Large intestine (tissue), 3 donors: ENCODE data around the gene FAF1. TPM values are rescaled to one million over a fixed set of nuclear protein-coding genes. Genes with fewer than 3 reads are reported as not detected.

ENCODE experiments used
- DNase-seq, 2 donors: peaks; one replicate each; pipeline versions ENCODE4 v3.0.0 to v3.0.0-alpha.2; 2013
- H3K27ac ChIP-seq: one replicate; pipeline ENCODE4 v1.5.1; 2013; ENCODE audit warnings: low read length
- H3K27me3 ChIP-seq: 2 replicates; pipeline ENCODE4 v1.6.1; 2013; ENCODE audit warnings: low read length; ENCODE audit not compliant: control insufficient read depth, insufficient read depth
- H3K36me3 ChIP-seq: 2 replicates; pipeline ENCODE4 v1.6.1; 2013; ENCODE audit warnings: low read length; ENCODE audit not compliant: control insufficient read depth, insufficient read depth
- H3K4me1 ChIP-seq: one replicate; pipeline ENCODE4 v1.6.1; 2013; ENCODE audit warnings: low read length; ENCODE audit not compliant: control insufficient read depth, insufficient read depth
- H3K4me3 ChIP-seq: one replicate; pipeline ENCODE4 v1.5.1; 2013; ENCODE audit warnings: low read length
- H3K9me3 ChIP-seq: one replicate; pipeline ENCODE4 v1.6.1; 2013; ENCODE audit warnings: mild to moderate bottlenecking, low read depth, low read length, moderate library complexity; ENCODE audit not compliant: control insufficient read depth
- WGBS: methylation state at CpG from one replicate; pipeline ENCODE4 v1.1.5; 2013; ENCODE audit warnings: low lambda C conversion rate; ENCODE audit not compliant: insufficient coverage; 5-methylcytosine and 5-hydroxymethylcytosine counted together
- polyA plus RNA-seq: library from polyadenylated mRNA; unstranded; fragments of 120-200 nt; gene quantifications from one replicate; pipeline ENCODE4 v1.2.1, GENCODE V29; 2013

The FAF1 gene
- polyA plus RNA-seq, 1 donor, result 47.1 TPM

GRCh38 chr1:50707824-50708223 is 252.2 kb downstream of the FAF1 start:
- Histone ChIP-seq H3K9me3 (no peaks in the 10 kb centered on the region), H3K4me3 (no peak overlapping the region), H3K4me1 (no peaks in the 10 kb centered on the region), H3K27me3 (no peaks in the 10 kb centered on the region), H3K27ac (no peak overlapping the region), H3K36me3 (no peaks in the 10 kb centered on the region)
- WGBS, result no CpG with 5 or more reads among the region's 7 CpGs
- no peak for DNase-seq

- WGBS, result no CpG with 5 or more reads among the region's 2 CpGs
- Histone ChIP-seq H3K27me3 (no peaks in the 10 kb centered on the region), H3K9me3 (no peaks in the 10 kb centered on the region), H3K4me1 (no peaks in the 10 kb centered on the region), H3K27ac (no peak overlapping the region), H3K4me3 (no peak overlapping the region), H3K36me3 (no peaks in the 10 kb centered on the region)
- no peak for DNase-seq
Observed at GRCh38 chr1:50705699-50706098, 254.4 kb downstream of the FAF1 start.

- H3K4me1 ChIP-seq, result no peaks in the 10 kb centered on the region
- H3K27ac ChIP-seq, result no peak overlapping the region
- no CpG with 5 or more reads among the region's 1 CpG for WGBS
- DNase-seq, result no peak
- H3K9me3 ChIP-seq, result no peaks in the 10 kb centered on the region
- H3K27me3 ChIP-seq, result no peaks in the 10 kb centered on the region
- no peak overlapping the region for H3K4me3 ChIP-seq
- peaks cover 2% of the 10 kb centered on the region for H3K36me3 ChIP-seq
Observed at GRCh38 chr1:50705041-50705440, 255.0 kb downstream of the FAF1 start.

GRCh38 chr1:50704126-50704525 is 255.9 kb downstream of the FAF1 start:
- Histone ChIP-seq H3K9me3 (no peaks in the 10 kb centered on the region), H3K27ac (no peak overlapping the region), H3K4me3 (no peak overlapping the region), H3K36me3 (peaks cover 2% of the 10 kb centered on the region), H3K27me3 (no peaks in the 10 kb centered on the region), H3K4me1 (no peaks in the 10 kb centered on the region)
- no peak for DNase-seq
- WGBS, result no CpG with 5 or more reads among the region's 1 CpG

GRCh38 chr1:50703240-50703639 is 256.8 kb downstream of the FAF1 start:
- Histone ChIP-seq H3K27me3 (no peaks in the 10 kb centered on the region), H3K9me3 (no peaks in the 10 kb centered on the region), H3K27ac (no peak overlapping the region), H3K36me3 (peaks cover 2% of the 10 kb centered on the region), H3K4me1 (peaks cover 1% of the 10 kb centered on the region), H3K4me3 (no peak overlapping the region)
- no peak for DNase-seq

GRCh38 chr1:50702395-50702794 is 257.7 kb downstream of the FAF1 start:
- Histone ChIP-seq H3K27ac (no peak overlapping the region), H3K4me3 (no peak overlapping the region), H3K4me1 (peaks cover 3% of the 10 kb centered on the region), H3K36me3 (peaks cover 2% of the 10 kb centered on the region), H3K27me3 (no peaks in the 10 kb centered on the region), H3K9me3 (no peaks in the 10 kb centered on the region)
- WGBS, result 80% methylated on average over 1 of the region's 2 CpGs
- DNase-seq, result no peak

- Histone ChIP-seq H3K36me3 (peaks cover 2% of the 10 kb centered on the region), H3K27me3 (no peaks in the 10 kb centered on the region), H3K27ac (no peak overlapping the region), H3K4me1 (peaks cover 3% of the 10 kb centered on the region), H3K9me3 (no peaks in the 10 kb centered on the region), H3K4me3 (no peak overlapping the region)
- no CpG with 5 or more reads among the region's 1 CpG for WGBS
- no peak for DNase-seq
Observed at GRCh38 chr1:50701706-50702317, 258.3 kb downstream of the FAF1 start.

GRCh38 chr1:50700621-50701020 is 259.4 kb downstream of the FAF1 start:
- no peaks in the 10 kb centered on the region for H3K27me3 ChIP-seq
- H3K9me3 ChIP-seq, result no peaks in the 10 kb centered on the region
- no peak for DNase-seq
- peaks cover 3% of the 10 kb centered on the region for H3K4me1 ChIP-seq
- H3K4me3 ChIP-seq, result no peak overlapping the region
- no peak overlapping the region for H3K27ac ChIP-seq
- H3K36me3 ChIP-seq, result peaks cover 2% of the 10 kb centered on the region
- 80% methylated on average over 1 of the region's 2 CpGs for WGBS

- peaks cover 3% of the 10 kb centered on the region for H3K4me1 ChIP-seq
- no CpG with 5 or more reads among the region's 4 CpGs for WGBS
- no peaks in the 10 kb centered on the region for H3K27me3 ChIP-seq
- H3K36me3 ChIP-seq, result peaks cover 2% of the 10 kb centered on the region
- H3K9me3 ChIP-seq, result no peaks in the 10 kb centered on the region
- H3K27ac ChIP-seq, result no peak overlapping the region
- no peak for DNase-seq
- H3K4me3 ChIP-seq, result no peak overlapping the region
Observed at GRCh38 chr1:50700214-50700613, 259.9 kb downstream of the FAF1 start.

GRCh38 chr1:50699795-50700194 is 260.3 kb downstream of the FAF1 start:
- H3K36me3 ChIP-seq, result peaks cover 2% of the 10 kb centered on the region
- H3K4me1 ChIP-seq, result peaks cover 3% of the 10 kb centered on the region
- H3K27ac ChIP-seq, result no peak overlapping the region
- no peaks in the 10 kb centered on the region for H3K27me3 ChIP-seq
- no peaks in the 10 kb centered on the region for H3K9me3 ChIP-seq
- WGBS, result 79% methylated on average over 2 of the region's 4 CpGs
- no peak for DNase-seq
- no peak overlapping the region for H3K4me3 ChIP-seq
